Measurements from ENCODE around the gene HOXA5.

DNA sequence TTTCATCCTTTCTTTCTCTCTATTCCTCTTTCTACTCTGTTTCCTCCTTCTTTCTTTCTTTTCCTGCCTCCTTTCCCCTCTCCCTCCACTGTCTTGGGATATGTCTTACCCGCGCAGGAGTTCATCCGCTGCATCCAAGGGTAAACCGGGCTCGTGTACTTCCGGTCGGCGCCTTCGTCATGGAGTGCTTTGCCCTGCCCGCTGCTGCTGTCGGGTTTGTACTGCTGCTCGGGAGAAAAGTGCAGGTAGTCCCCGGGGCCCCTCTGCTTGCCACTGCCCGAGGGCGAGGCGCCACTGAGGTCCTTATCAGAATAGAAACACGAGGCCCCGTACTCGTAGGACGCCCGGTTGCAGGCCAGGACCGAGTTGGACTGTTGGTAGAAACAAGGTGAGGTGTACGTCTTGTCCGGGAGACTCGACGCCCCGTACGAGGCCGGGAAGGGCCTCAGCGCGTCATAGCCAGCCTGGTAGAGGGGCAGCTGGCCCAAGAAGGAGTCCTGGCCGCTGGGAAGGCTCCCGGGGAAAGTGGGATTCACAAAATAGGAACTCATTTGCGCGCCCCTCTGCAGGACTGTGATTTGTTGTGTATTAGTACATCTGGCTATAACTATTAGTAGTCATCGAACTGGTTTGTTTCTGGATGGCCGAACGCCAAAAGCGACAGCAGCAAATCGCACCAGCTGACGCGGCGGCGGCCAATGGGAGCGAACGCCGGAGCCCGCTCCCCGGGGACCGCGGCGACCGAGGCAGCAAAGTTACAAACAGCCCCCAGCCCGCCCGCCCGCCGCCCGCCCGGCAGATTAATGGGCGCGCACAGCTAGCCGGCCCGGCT, 3.9 kb upstream of the HOXA5 start, which contains the start of gene HOXA6:
- TF ChIP-seq, protein P1, sequence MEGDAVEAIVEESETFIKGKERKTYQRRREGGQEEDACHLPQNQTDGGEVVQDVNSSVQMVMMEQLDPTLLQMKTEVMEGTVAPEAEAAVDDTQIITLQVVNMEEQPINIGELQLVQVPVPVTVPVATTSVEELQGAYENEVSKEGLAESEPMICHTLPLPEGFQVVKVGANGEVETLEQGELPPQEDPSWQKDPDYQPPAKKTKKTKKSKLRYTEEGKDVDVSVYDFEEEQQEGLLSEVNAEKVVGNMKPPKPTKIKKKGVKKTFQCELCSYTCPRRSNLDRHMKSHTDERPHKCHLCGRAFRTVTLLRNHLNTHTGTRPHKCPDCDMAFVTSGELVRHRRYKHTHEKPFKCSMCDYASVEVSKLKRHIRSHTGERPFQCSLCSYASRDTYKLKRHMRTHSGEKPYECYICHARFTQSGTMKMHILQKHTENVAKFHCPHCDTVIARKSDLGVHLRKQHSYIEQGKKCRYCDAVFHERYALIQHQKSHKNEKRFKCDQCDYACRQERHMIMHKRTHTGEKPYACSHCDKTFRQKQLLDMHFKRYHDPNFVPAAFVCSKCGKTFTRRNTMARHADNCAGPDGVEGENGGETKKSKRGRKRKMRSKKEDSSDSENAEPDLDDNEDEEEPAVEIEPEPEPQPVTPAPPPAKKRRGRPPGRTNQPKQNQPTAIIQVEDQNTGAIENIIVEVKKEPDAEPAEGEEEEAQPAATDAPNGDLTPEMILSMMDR (IDR thresholded peaks at IDR 0.05), result no peak
- TF ChIP-seq POLR2AphosphoS5 (IDR thresholded peaks at IDR 0.05), result no peak

Data from esophagus muscularis mucosa (tissue), 3 donors.